ENCODE measurements around the gene FAM32A. TPM values are rescaled to one million over a fixed set of nuclear protein-coding genes. Genes with fewer than 3 reads are reported as not detected.

The FAM32A gene
- total RNA-seq, result 59.9 TPM
- long read RNA-seq, transcript FAM32A-201 (4 exons, 1,455 nt), result major isoform, 134 of 165 reads
- long read RNA-seq, transcript FAM32A-205 (3 exons, 1,168 nt), result minor isoform, 23 of 165 reads
- long read RNA-seq, partial matches to known transcripts, result 2 of 165 reads
- long read RNA-seq, other reads (novel, unspliced or antisense), result 4 of 165 reads

- DNase-seq, result peak; percentile 98
- peaks cover 22% of the 10 kb centered on the region for H3K4me1 ChIP-seq
- peak; percentile 36 for TF ChIP-seq CTCF (IDR thresholded peaks at IDR 0.05)
- no peaks in the 10 kb centered on the region for H3K9me3 ChIP-seq
- H3K4me3 ChIP-seq, result peak within 1 kb of the TSS; percentile 93
- H3K27ac ChIP-seq, result peak within 1 kb of the TSS; percentile 90
- peaks cover 35% of the 10 kb centered on the region for H3K36me3 ChIP-seq
- H3K27me3 ChIP-seq (ENCODE audit: low read depth), result no peaks in the 10 kb centered on the region
- peak; percentile 98 for ATAC-seq
- intact Hi-C loops (cut with DNase I), result loop anchor here (10.0 kb wide), 1 partner anchor 140 kb away; no protein-coding TSS in a partner anchor
These were observed at the start of gene FAM32A for GRCh38 chr19:16185123-16185767. Gene FAM32A (plus strand): TSS chr19:16185410. CDS start chr19:16185443, 33 bp downstream.

- H3K27ac ChIP-seq, result no peak overlapping the region
- no peak overlapping the region for H3K4me3 ChIP-seq
- no peak for DNase-seq
- no peak for ATAC-seq
- H3K9me3 ChIP-seq, result no peaks in the 10 kb centered on the region
- no peak for TF ChIP-seq CTCF (IDR thresholded peaks at IDR 0.05)
- H3K36me3 ChIP-seq, result peaks cover 29% of the 10 kb centered on the region
- no peaks in the 10 kb centered on the region for H3K27me3 ChIP-seq (ENCODE audit: low read depth)
- no peaks in the 10 kb centered on the region for H3K4me1 ChIP-seq
- intact Hi-C loops (cut with DNase I), result no loop called here
These were observed 49.6 kb upstream of the FAM32A start for GRCh38 chr19:16135430-16136127.

- H3K4me1 ChIP-seq, result no peaks in the 10 kb centered on the region
- no peak for TF ChIP-seq CTCF (IDR thresholded peaks at IDR 0.05)
- no peaks in the 10 kb centered on the region for H3K27me3 ChIP-seq (ENCODE audit: low read depth)
- H3K36me3 ChIP-seq, result peaks cover 26% of the 10 kb centered on the region
- no peak overlapping the region for H3K4me3 ChIP-seq
- DNase-seq, result no peak
- no peaks in the 10 kb centered on the region for H3K9me3 ChIP-seq
- intact Hi-C loops (cut with DNase I), result no loop called here
- ATAC-seq, result no peak
- no peak overlapping the region for H3K27ac ChIP-seq
These were observed 48.8 kb upstream of the FAM32A start for GRCh38 chr19:16136185-16136999.

GRCh38 chr19:16139752-16140151, 45.5 kb upstream of the FAM32A start:
- DNase-seq, result no peak
- peaks cover 15% of the 10 kb centered on the region for H3K4me1 ChIP-seq
- no peaks in the 10 kb centered on the region for H3K9me3 ChIP-seq
- no peak overlapping the region for H3K27ac ChIP-seq
- H3K36me3 ChIP-seq, result no peaks in the 10 kb centered on the region
- no peak for TF ChIP-seq CTCF (IDR thresholded peaks at IDR 0.05)
- ATAC-seq, result no peak
- intact Hi-C loops (cut with DNase I), result no loop called here
- H3K4me3 ChIP-seq, result no peak overlapping the region
- peaks cover 6% of the 10 kb centered on the region for H3K27me3 ChIP-seq (ENCODE audit: low read depth)

- Histone ChIP-seq H3K4me3 (no peak overlapping the region), H3K9me3 (no peaks in the 10 kb centered on the region), H3K4me1 (peaks cover 15% of the 10 kb centered on the region), H3K27me3 (ENCODE audit: low read depth) (peaks cover 6% of the 10 kb centered on the region), H3K36me3 (no peaks in the 10 kb centered on the region), H3K27ac (no peak overlapping the region)
- ATAC-seq, result peak in 1 of 2 donors; percentile 21
- intact Hi-C loops (cut with DNase I), result no loop called here
- TF ChIP-seq CTCF (IDR thresholded peaks at IDR 0.05), result no peak
- DNase-seq, result no peak
These were observed 44.2 kb upstream of the FAM32A start for GRCh38 chr19:16141043-16141442.

All from lower lobe of right lung (tissue), 2 donors.